Breast epithelium (tissue), 4 donors: Measurements from ENCODE around the gene ARHGAP18. TPM values are rescaled to one million over a fixed set of nuclear protein-coding genes. Genes with fewer than 3 reads are reported as not detected.
"Not testable (repeated sequence)": the region's sequence is repeated elsewhere in the genome, so short reads cannot be mapped to it uniquely, and the experiment has no call there.

Experiments used
- DNase-seq, 2 donors: peaks; one replicate each; pipeline ENCODE4 v3.0.0-alpha.2; 2019; ENCODE audit warnings: low spot score in 2 of 2
- H3K27ac ChIP-seq, 2 donors: fragments of 200-600 bp; sonication (generic) in 1 of 2; one replicate each; pipeline ENCODE4 v1.5.1; 2016 to 2019; ENCODE audit warnings: mild to moderate bottlenecking in 1 of 2
- H3K27me3 ChIP-seq, 2 donors: fragments of 200-600 bp; sonication (generic) in 1 of 2; one replicate each; pipeline versions ENCODE4 v1.5.1 to v1.6.0; 2017 to 2019; ENCODE audit warnings: control low read depth in 1 of 2, mild to moderate bottlenecking in 1 of 2
- H3K36me3 ChIP-seq: fragments of 200-600 bp; one replicate; pipeline ENCODE4 v1.5.1; 2019
- H3K4me1 ChIP-seq, 2 donors: fragments of 200-600 bp; sonication (generic); one replicate each; pipeline ENCODE4 v1.5.1; 2016 to 2019; ENCODE audit warnings: control low read depth in 1 of 2
- H3K4me3 ChIP-seq, 3 donors: fragments of 200-600 bp; sonication (generic); 1 replicate in 2 of 3; 2 replicates in 1 of 3; pipeline ENCODE4 v1.5.1; 2016 to 2019; ENCODE audit warnings: mild to moderate bottlenecking in 3 of 3, moderate library complexity in 2 of 3
- H3K9me3 ChIP-seq, 2 donors: fragments of 200-600 bp; sonication (generic) in 1 of 2; one replicate each; pipeline ENCODE4 v1.5.1; 2016 to 2019; ENCODE audit warnings: control low read depth in 1 of 2
- CTCF ChIP-seq, 3 donors: fragments of 450-650 bp; IDR thresholded peaks; one replicate each; pipeline ENCODE4 v1.5.1; 2016 to 2017; ENCODE audit warnings: antibody characterized with exemption in 3 of 3, mild to moderate bottlenecking in 3 of 3, moderate library complexity in 3 of 3
- POLR2A ChIP-seq: fragments of 450-650 bp; IDR thresholded peaks from one replicate; pipeline ENCODE4 v1.6.1; 2016; ENCODE audit warnings: antibody characterized with exemption, mild to moderate bottlenecking, moderate library complexity
- POLR2AphosphoS5 ChIP-seq, 3 donors: sonication (generic); formaldehyde crosslinking; IDR thresholded peaks; one replicate each; pipeline ENCODE4 v1.6.1; 2017; ENCODE audit warnings: antibody characterized with exemption in 3 of 3
- intact Hi-C: fragments of 100-400 bp; cut with DNase I; formaldehyde crosslinking; loops from one replicate; pipeline ENCODE4 v1.15.1; 2023; ENCODE audit warnings: low total_unique reads
- total RNA-seq, 3 donors: library from RNA; depleted of rRNA; stranded (reverse); fragments of >200 nt; gene quantifications; one replicate each; pipeline ENCODE4 v1.1.0, GENCODE V29; 2016

The ARHGAP18 gene
- total RNA-seq, 3 donors from 2014 or later: 14.7 to 28.7 (median 24.8) TPM

DNA sequence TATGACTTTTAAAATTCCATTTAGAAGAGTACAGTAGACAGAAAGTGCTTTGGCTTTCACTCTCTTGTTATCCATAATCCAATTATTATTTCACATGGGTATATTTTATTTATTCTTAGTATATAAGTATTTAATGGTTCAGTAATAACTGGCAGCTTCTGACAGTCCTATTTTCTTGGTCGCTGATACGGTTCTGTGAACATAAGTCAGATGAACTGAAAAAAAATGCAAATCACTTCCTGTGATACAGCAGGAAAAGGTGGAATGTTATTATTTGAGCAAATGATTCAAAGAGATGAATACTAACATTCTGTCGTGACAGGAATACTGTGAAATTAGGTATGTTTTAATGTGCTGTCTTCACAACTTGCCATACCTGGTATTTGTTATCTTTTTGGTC, 132.3 kb downstream of the ARHGAP18 start:
- H3K36me3 ChIP-seq: no peaks in the 10 kb centered on the region
- H3K4me1 ChIP-seq: no peaks in the 10 kb centered on the region
- no peaks in the 10 kb centered on the region for H3K27me3 ChIP-seq
- H3K9me3 ChIP-seq: no peaks in the 10 kb centered on the region
- no peak for DNase-seq
- no peak overlapping the region for H3K4me3 ChIP-seq
- TF ChIP-seq POLR2AphosphoS5 (IDR thresholded peaks at IDR 0.05) (no peak), POLR2A (no peak), CTCF (IDR thresholded peaks at IDR 0.05) (no peak)
- intact Hi-C loops: no loop called here
- H3K27ac ChIP-seq: no peak overlapping the region

DNA sequence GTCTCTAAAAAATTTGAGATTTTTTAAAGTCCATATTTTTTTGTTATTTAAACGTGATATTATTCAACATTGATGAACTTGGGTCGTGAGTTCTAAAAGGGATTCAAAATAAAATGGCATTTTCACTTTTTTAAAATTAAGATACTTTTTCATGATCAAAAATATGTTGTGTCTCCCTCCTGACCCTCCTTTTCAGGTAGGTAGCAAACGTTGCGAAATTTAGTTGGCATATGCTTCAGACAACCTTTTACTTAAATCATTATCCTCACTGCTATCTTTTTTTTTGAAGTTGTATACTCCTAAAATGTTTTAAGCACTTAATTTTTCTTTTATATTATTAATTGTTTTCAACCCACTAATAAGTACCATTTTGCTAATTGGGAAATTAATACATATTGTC, 133.5 kb downstream of the ARHGAP18 start:
- intact Hi-C loops: no loop called here
- Histone ChIP-seq H3K27me3 (no peaks in the 10 kb centered on the region), H3K27ac (no peak overlapping the region), H3K9me3 (no peaks in the 10 kb centered on the region), H3K4me3 (no peak overlapping the region), H3K36me3 (no peaks in the 10 kb centered on the region), H3K4me1 (no peaks in the 10 kb centered on the region)
- TF ChIP-seq CTCF (IDR thresholded peaks at IDR 0.05) (no peak), POLR2A (no peak)
- no peak for DNase-seq

DNA sequence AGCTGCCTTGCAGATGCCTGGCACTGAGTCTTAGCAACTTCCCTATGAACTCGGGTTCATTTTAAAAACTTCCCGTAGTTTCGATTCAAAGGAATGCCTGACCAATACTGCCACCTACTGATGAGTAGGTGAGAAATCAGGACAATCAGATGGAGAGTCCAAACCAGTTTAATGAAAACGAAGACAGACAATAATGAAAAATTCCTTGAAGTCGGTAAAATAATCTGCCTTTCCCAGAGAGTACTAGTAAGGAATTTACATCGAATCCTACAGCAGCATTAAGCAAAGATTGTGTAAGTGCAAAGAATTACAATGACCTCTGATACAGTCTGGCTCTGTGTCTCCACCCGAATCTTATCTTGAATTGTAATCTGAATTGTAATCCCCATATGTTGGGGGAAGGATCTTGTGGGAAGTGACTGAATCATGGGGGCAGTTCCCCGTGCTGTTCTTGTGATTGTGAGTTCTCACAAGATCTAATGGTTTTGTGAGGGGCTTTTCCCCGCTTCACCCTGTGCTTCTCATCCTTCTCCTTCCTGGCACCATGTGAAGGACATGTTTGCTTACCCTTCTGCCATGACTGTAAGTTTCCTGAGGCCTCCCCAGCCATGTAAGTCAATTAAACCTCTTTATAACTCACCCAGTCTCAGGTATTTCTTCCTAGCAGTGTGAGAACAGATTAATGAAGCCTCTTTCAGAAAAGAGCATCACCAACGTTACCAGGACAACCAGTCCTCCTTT, 134.4 kb downstream of the ARHGAP18 start:
- Histone ChIP-seq H3K4me1 (no peaks in the 10 kb centered on the region), H3K4me3 (peak overlapping the region in 2 of 3 donors; percentile 34 to 56), H3K36me3 (no peaks in the 10 kb centered on the region), H3K27ac (no peak overlapping the region), H3K27me3 (no peaks in the 10 kb centered on the region), H3K9me3 (no peaks in the 10 kb centered on the region)
- TF ChIP-seq CTCF (IDR thresholded peaks at IDR 0.05) (peak; percentile 38 to 72 (median 65)), POLR2A (no peak), POLR2AphosphoS5 (IDR thresholded peaks at IDR 0.05) (no peak)
- no peak for DNase-seq
- intact Hi-C loops: no loop called here

DNA sequence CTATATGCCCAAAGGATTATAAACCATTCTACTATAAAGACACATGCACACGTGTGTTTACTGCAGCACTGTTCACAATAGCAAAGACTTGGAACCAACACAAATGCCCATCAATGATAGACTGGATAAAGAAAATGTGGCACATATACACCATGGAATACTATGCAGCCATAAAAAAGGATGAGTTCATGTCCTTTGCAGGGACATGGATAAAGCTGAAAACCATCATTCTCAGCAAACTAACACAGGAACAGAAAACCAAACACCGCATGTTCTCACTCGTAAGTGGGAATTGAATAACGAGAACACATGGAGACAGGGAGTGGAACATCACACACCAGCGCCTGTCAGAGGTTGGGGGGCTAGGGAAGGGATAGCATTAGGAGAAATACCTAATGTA, 135.4 kb downstream of the ARHGAP18 start:
- H3K9me3 ChIP-seq, H3K4me3 ChIP-seq, DNase-seq, H3K36me3 ChIP-seq, H3K27ac ChIP-seq, H3K4me1 ChIP-seq, H3K27me3 ChIP-seq, intact Hi-C loops: not testable (repeated sequence)

GRCh38 chr6:129570929-129571328, 139.0 kb downstream of the ARHGAP18 start:
- DNase-seq, H3K27ac ChIP-seq, H3K36me3 ChIP-seq, H3K27me3 ChIP-seq, intact Hi-C loops, H3K4me3 ChIP-seq, H3K9me3 ChIP-seq, H3K4me1 ChIP-seq: not testable (repeated sequence)

GRCh38 chr6:129568015-129568414, 142.0 kb downstream of the ARHGAP18 start:
- Histone ChIP-seq H3K27me3 (no peaks in the 10 kb centered on the region), H3K4me1 (no peaks in the 10 kb centered on the region), H3K27ac (no peak overlapping the region), H3K4me3 (no peak overlapping the region), H3K36me3 (no peaks in the 10 kb centered on the region), H3K9me3 (no peaks in the 10 kb centered on the region)
- no peak for TF ChIP-seq POLR2AphosphoS5 (IDR thresholded peaks at IDR 0.05)
- no peak for TF ChIP-seq POLR2A
- TF ChIP-seq CTCF (IDR thresholded peaks at IDR 0.05): no peak
- no peak for DNase-seq
- intact Hi-C loops: no loop called here
